OCI-LY7 (cell line): ENCODE data around the gene BLTP3B. TPM values are rescaled to one million over a fixed set of nuclear protein-coding genes. Genes with fewer than 3 reads are reported as not detected.
"Not testable (repeated sequence)": the region's sequence is repeated elsewhere in the genome, so short reads cannot be mapped to it uniquely, and the experiment has no call there.

Source experiments
- Bru-seq: library from RNA; stranded (reverse); fragments of 400-500 nt; gene quantifications from one replicate; lab custom pipeline; 2021; lab: Mats Ljungman, UMichigan
- BruChase-seq, 2 experiments: library from RNA; stranded (reverse); fragments of 400-500 nt; gene quantifications; one replicate each; lab custom pipeline; 2021; lab: Mats Ljungman, UMichigan
- BruUV-seq: library from RNA; stranded (reverse); fragments of 400-500 nt; replicated peaks from 2 replicates; lab custom pipeline; 2021; lab: Mats Ljungman, UMichigan
- CTCF ChIA-PET: fragments of 300-600 bp; sonication (Branson Sonifier 250); formaldehyde crosslinking; loops from one replicate; lab custom pipeline; 2022; ENCODE audit warnings: antibody characterized with exemption; ENCODE audit not compliant: unreplicated experiment; lab: Charles Lee
- POLR2A ChIA-PET: fragments of 300-600 bp; sonication (Branson Sonifier 250); formaldehyde crosslinking; loops from one replicate; lab custom pipeline; 2022; ENCODE audit warnings: antibody characterized with exemption; lab: Charles Lee
- DNase-seq: peaks from one replicate; pipeline ENCODE4 v3.0.0-alpha.2; 2015; ENCODE audit warnings: low spot score
- H2AFZ ChIP-seq: fragments of 200-600 bp; sonication (generic), shearing (Covaris generic); 2 replicates; pipeline ENCODE4 v1.6.1; 2014; ENCODE audit warnings: mild to moderate bottlenecking, antibody characterized with exemption, low read length, moderate library complexity
- H3K27ac ChIP-seq: fragments of 200-600 bp; sonication (generic); 2 replicates; pipeline ENCODE4 v1.5.1; 2014; ENCODE audit warnings: mixed run types, low read depth, mild to moderate bottlenecking, moderate library complexity, low read length, inconsistent platforms; ENCODE audit not compliant: poor library complexity, severe bottlenecking
- H3K36me3 ChIP-seq: fragments of 200-600 bp; sonication (generic); 2 replicates; pipeline ENCODE4 v1.6.1; 2014; ENCODE audit warnings: mild to moderate bottlenecking, antibody characterized with exemption, low read length, moderate library complexity, mixed read lengths; ENCODE audit not compliant: insufficient read depth
- H3K4me1 ChIP-seq: fragments of 200-600 bp; sonication (generic); 2 replicates; pipeline ENCODE4 v1.5.1; 2014; ENCODE audit warnings: mild to moderate bottlenecking, low read length; ENCODE audit not compliant: insufficient read depth, poor library complexity, severe bottlenecking
- H3K4me2 ChIP-seq: fragments of 200-600 bp; sonication (generic); 2 replicates; pipeline ENCODE4 v1.6.1; 2014; ENCODE audit warnings: mild to moderate bottlenecking, low read length
- H3K4me3 ChIP-seq: fragments of 200-600 bp; sonication (generic); 2 replicates; pipeline ENCODE4 v1.5.1; 2014; ENCODE audit warnings: mild to moderate bottlenecking, low read depth, low read length; ENCODE audit not compliant: poor library complexity, severe bottlenecking
- H3K79me2 ChIP-seq: fragments of 200-600 bp; sonication (generic); 2 replicates; pipeline ENCODE4 v1.6.1; 2016; ENCODE audit warnings: low read depth, mild to moderate bottlenecking, low read length, moderate library complexity, mixed read lengths; ENCODE audit not compliant: insufficient read depth
- H3K9me2 ChIP-seq: fragments of 200-600 bp; sonication (generic); 2 replicates; pipeline ENCODE4 v1.6.1; 2016; ENCODE audit warnings: mild to moderate bottlenecking, low read length, mixed read lengths; ENCODE audit not compliant: insufficient read depth
- H3K9me3 ChIP-seq: fragments of 200-600 bp; sonication (generic); 2 replicates; pipeline ENCODE4 v1.6.1; 2014; ENCODE audit warnings: mild to moderate bottlenecking, mixed run types, low read length, mixed read lengths
- H4K20me1 ChIP-seq: fragments of 200-600 bp; sonication (generic); 2 replicates; pipeline ENCODE4 v1.6.1; 2014; ENCODE audit warnings: mild to moderate bottlenecking, antibody characterized with exemption, low read length, moderate library complexity, mixed read lengths; ENCODE audit not compliant: insufficient read depth
- CTCF ChIP-seq: fragments of 200-600 bp; sonication (generic); conservative IDR thresholded peaks from 2 replicates; pipeline ENCODE4 v1.5.1; 2014; ENCODE audit warnings: mild to moderate bottlenecking, antibody characterized with exemption, low read length, moderate library complexity, mixed read lengths
- EZH2phosphoT487 ChIP-seq: fragments of 200-600 bp; sonication (generic); IDR thresholded peaks from 2 replicates; pipeline ENCODE4 v1.6.1; 2018; ENCODE audit warnings: low read depth, borderline replicate concordance, mild to moderate bottlenecking, mixed run types, antibody characterized with exemption, low read length, moderate library complexity, mixed read lengths
- intact Hi-C: fragments of 100-400 bp; cut with micrococcal nuclease; formaldehyde crosslinking; loops from one replicate; pipeline ENCODE4 v1.10.0; 2022; ENCODE audit not compliant: unreplicated experiment
- long read RNA-seq: library from polyadenylated mRNA; stranded (forward); transcript quantifications from one replicate; pipeline ENCODE4 v2.0.0, GENCODE V29; 2022
- total RNA-seq, 2 experiments: library from RNA; depleted of rRNA in 1 of 2; stranded (reverse); fragments of >200 nt in 1 of 2; shearing (Covaris generic) in 1 of 2; gene quantifications; 2 replicates each; pipeline ENCODE4 v1.2.3, GENCODE V29; 2014 to 2022

The BLTP3B gene, protein sequence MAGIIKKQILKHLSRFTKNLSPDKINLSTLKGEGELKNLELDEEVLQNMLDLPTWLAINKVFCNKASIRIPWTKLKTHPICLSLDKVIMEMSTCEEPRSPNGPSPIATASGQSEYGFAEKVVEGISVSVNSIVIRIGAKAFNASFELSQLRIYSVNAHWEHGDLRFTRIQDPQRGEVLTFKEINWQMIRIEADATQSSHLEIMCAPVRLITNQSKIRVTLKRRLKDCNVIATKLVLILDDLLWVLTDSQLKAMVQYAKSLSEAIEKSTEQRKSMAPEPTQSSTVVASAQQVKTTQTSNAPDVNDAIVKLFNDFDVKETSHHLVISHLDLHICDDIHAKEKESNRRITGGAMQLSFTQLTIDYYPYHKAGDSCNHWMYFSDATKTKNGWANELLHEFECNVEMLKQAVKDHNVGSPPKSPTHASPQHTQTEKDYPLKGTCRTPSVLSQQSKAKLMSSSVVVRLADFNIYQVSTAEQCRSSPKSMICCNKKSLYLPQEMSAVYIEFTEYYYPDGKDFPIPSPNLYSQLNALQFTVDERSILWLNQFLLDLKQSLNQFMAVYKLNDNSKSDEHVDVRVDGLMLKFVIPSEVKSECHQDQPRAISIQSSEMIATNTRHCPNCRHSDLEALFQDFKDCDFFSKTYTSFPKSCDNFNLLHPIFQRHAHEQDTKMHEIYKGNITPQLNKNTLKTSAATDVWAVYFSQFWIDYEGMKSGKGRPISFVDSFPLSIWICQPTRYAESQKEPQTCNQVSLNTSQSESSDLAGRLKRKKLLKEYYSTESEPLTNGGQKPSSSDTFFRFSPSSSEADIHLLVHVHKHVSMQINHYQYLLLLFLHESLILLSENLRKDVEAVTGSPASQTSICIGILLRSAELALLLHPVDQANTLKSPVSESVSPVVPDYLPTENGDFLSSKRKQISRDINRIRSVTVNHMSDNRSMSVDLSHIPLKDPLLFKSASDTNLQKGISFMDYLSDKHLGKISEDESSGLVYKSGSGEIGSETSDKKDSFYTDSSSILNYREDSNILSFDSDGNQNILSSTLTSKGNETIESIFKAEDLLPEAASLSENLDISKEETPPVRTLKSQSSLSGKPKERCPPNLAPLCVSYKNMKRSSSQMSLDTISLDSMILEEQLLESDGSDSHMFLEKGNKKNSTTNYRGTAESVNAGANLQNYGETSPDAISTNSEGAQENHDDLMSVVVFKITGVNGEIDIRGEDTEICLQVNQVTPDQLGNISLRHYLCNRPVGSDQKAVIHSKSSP (N-terminal part only)
- total RNA-seq (2014; rRNA removed; shearing (Covaris generic)) (11.6 and 18.9 TPM in 2 replicates), total RNA-seq (2022) (20.2 and 23.2 TPM in 2 replicates), Bru-seq, nascent RNA (percentile 80 among the genes with signal in this experiment), BruChase-seq, experiment 1, labeled RNA remaining after a 6-hour chase (percentile 73 among the genes with signal in this experiment), BruChase-seq, experiment 2, labeled RNA remaining after a 2-hour chase (percentile 71 among the genes with signal in this experiment)
- long read RNA-seq, full-length matches to known transcripts = 17 of 34 reads
- long read RNA-seq, partial matches to known transcripts = 4 of 34 reads
- long read RNA-seq, other reads (novel, unspliced or antisense) = 13 of 34 reads

- H3K36me3 ChIP-seq = no peaks in the 10 kb centered on the region
- H3K79me2 ChIP-seq = peaks cover 41% of the 10 kb centered on the region
- ChIA-PET CTCF (no interaction called here), POLR2A (interaction anchor here (0.7 kb wide), 1 partner anchor 194 kb away, joined by 3 read pairs; no protein-coding TSS in a partner anchor)
- H3K4me1 ChIP-seq = peaks cover 35% of the 10 kb centered on the region
- H2AFZ ChIP-seq = peak within 1 kb of the TSS; percentile 94
- H3K27ac ChIP-seq = peak within 1 kb of the TSS; percentile 64
- intact Hi-C loops = loop anchor here (1.0 to 2.0 kb wide), 2 partner anchors 57 to 124 kb away; partner anchors contain the start of genes ACTR6, DEPDC4 and SCYL2
- H3K9me2 ChIP-seq = no peaks in the 10 kb centered on the region
- peak within 1 kb of the TSS; percentile 82 for H3K4me3 ChIP-seq
- H3K4me2 ChIP-seq = peak within 1 kb of the TSS; percentile 71
- no TSS peak for BruUV-seq
- no peaks in the 10 kb centered on the region for H3K9me3 ChIP-seq
- TF ChIP-seq CTCF = no peak
- TF ChIP-seq EZH2phosphoT487 = no peak
- H4K20me1 ChIP-seq = peaks cover 17% of the 10 kb centered on the region; the same call in 1 of the 2 replicates
- peak; percentile 87 for DNase-seq
Observed at GRCh38 chr12:100142851-100143559, at the start of gene BLTP3B. TSS of gene BLTP3B (minus strand) at chr12:100142874. CDS start at chr12:100142635, 239 bp downstream.

GRCh38 chr12:100189636-100190394 lies 47.1 kb upstream of the BLTP3B start:
- no peaks in the 10 kb centered on the region for H3K9me2 ChIP-seq
- no peak overlapping the region for H2AFZ ChIP-seq
- intact Hi-C loops = no loop called here
- H3K9me3 ChIP-seq = no peaks in the 10 kb centered on the region
- no peak overlapping the region for H3K4me2 ChIP-seq
- H3K79me2 ChIP-seq = no peaks in the 10 kb centered on the region
- H3K27ac ChIP-seq = no peak overlapping the region
- no peaks in the 10 kb centered on the region for H4K20me1 ChIP-seq
- POLR2A ChIA-PET = no interaction called here
- H3K36me3 ChIP-seq = peaks cover 80% of the 10 kb centered on the region
- no peak for DNase-seq
- no TSS peak for BruUV-seq
- TF ChIP-seq CTCF = no peak
- TF ChIP-seq EZH2phosphoT487 = no peak
- CTCF ChIA-PET = no interaction called here
- H3K4me1 ChIP-seq = no peaks in the 10 kb centered on the region
- H3K4me3 ChIP-seq = no peak overlapping the region

DNA sequence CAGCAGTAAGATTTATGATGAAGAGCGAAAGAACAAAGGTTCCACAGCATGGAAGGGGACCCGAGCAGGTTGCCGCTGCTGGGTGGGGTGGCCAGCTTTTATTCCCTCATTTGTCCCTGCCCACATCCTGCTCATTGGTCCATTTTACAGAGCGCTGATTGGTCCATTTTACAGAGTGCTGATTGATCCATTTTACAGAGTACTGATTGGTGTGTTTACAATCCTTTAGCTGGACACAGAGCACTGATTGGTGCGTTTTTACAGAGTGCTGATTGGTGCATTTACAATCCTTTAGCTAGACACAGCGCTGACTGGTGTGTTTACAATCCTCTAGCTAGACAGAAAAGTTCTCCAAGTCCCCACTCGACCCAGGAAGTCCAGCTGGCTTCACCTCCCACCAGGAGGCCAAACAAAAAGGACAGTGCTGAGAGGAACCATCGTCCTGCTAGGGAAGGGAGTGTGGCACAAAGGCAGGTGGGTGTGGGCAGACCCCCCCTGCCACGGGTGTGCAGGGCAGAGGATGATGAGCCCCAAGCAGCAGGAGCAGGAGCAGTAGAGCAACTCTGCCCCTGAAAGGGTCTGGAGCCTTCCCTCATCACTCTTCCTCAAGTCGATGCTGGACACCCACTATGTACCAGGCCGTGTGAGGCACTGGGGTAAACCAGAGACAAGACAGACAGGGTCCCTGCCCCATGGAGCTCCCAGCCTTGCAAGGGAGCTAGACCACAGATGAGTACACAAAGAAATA lies 46.4 kb upstream of the BLTP3B start:
- BruUV-seq, H3K4me2 ChIP-seq, H3K4me3 ChIP-seq, H2AFZ ChIP-seq, H3K27ac ChIP-seq, H3K9me2 ChIP-seq, DNase-seq, POLR2A ChIA-PET, H3K79me2 ChIP-seq, H3K9me3 ChIP-seq, H4K20me1 ChIP-seq, CTCF ChIA-PET, H3K4me1 ChIP-seq, intact Hi-C loops: not testable (repeated sequence)
- H3K36me3 ChIP-seq = peaks cover 73% of the 10 kb centered on the region
